CD14-positive monocyte (primary cell): ENCODE results near the gene C19orf44. TPM values are rescaled to one million over a fixed set of nuclear protein-coding genes. Genes with fewer than 3 reads are reported as not detected.
A peak's percentile ranks its signal among the peaks of the same experiment; 100 is the strongest.

Experiments
- DNase-seq, 3 donors: peaks; one replicate each; pipeline ENCODE4 v3.0.0-alpha.2; 2011 to 2022
- H2AFZ ChIP-seq: 2 replicates; pipeline ENCODE4 v1.6.0; 2012; ENCODE audit warnings: mild to moderate bottlenecking, low read depth, low read length, inconsistent platforms; ENCODE audit not compliant: insufficient read depth, poor library complexity, severe bottlenecking
- H3K27ac ChIP-seq, 2 donors: 1 replicate in 1 of 2; 2 replicates in 1 of 2; pipeline ENCODE4 v1.5.1; 2012 to 2013; ENCODE audit warnings: low read length in 2 of 2, control low read depth in 1 of 2, inconsistent platforms in 1 of 2, low read depth in 1 of 2, mild to moderate bottlenecking in 1 of 2
- H3K27me3 ChIP-seq, 2 donors: one replicate each; pipeline versions ENCODE4 v1.6.0 to v1.6.1; 2011 to 2013; ENCODE audit warnings: low read length in 2 of 2; ENCODE audit not compliant: control insufficient read depth in 2 of 2, insufficient read depth in 2 of 2
- H3K36me3 ChIP-seq, 2 donors: replicated peaks in 1 of 2; 1 replicate in 1 of 2; 2 replicates in 1 of 2; pipeline versions ENCODE4 v1.5.1 to v1.6.1; 2012 to 2013; ENCODE audit warnings: low read length in 2 of 2, control low read depth in 1 of 2, inconsistent platforms in 1 of 2, mild to moderate bottlenecking in 1 of 2; ENCODE audit not compliant: insufficient read depth in 2 of 2, control insufficient read depth in 1 of 2
- H3K4me1 ChIP-seq, 2 donors: 1 replicate in 1 of 2; 2 replicates in 1 of 2; pipeline versions ENCODE4 v1.5.1 to v1.6.1; 2012 to 2013; ENCODE audit warnings: low read length in 2 of 2, control low read depth in 1 of 2, inconsistent platforms in 1 of 2, mild to moderate bottlenecking in 1 of 2, moderate library complexity in 1 of 2; ENCODE audit not compliant: insufficient read depth in 2 of 2, control insufficient read depth in 1 of 2
- H3K4me2 ChIP-seq: replicated peaks from 2 replicates; pipeline ENCODE3; 2012; ENCODE audit warnings: low read length, moderate library complexity, mild to moderate bottlenecking; ENCODE audit not compliant: poor library complexity, severe bottlenecking; ENCODE audit errors: extremely low read depth
- H3K4me3 ChIP-seq, 3 experiments: fragments of 200-600 bp in 1 of 3; sonication (generic) in 1 of 3; replicated peaks in 1 of 3; 1 replicate in 2 of 3; 2 replicates in 1 of 3; pipeline ENCODE4 v1.5.1; 2011 to 2013; ENCODE audit warnings: low read length in 3 of 3, mild to moderate bottlenecking in 3 of 3, control low read depth in 2 of 3, low read depth in 2 of 3, inconsistent platforms in 1 of 3, moderate library complexity in 1 of 3
- H3K79me2 ChIP-seq: 2 replicates; pipeline ENCODE4 v1.6.0; 2012; ENCODE audit warnings: mild to moderate bottlenecking, control low read depth, inconsistent platforms, low read length, moderate library complexity; ENCODE audit not compliant: insufficient read depth
- H3K9ac ChIP-seq: 2 replicates; pipeline ENCODE4 v1.6.0; 2017; ENCODE audit warnings: low read length, mild to moderate bottlenecking; ENCODE audit not compliant: insufficient read depth, poor library complexity, severe bottlenecking
- H3K9me3 ChIP-seq, 2 donors: replicated peaks in 1 of 2; 1 replicate in 1 of 2; 2 replicates in 1 of 2; pipeline versions ENCODE4 v1.5.1 to v1.6.1; 2012 to 2013; ENCODE audit warnings: low read length in 2 of 2, control low read depth in 1 of 2; ENCODE audit not compliant: control insufficient read depth in 1 of 2, insufficient read depth in 1 of 2
- H4K20me1 ChIP-seq: 2 replicates; pipeline ENCODE4 v1.6.0; 2012; ENCODE audit warnings: mild to moderate bottlenecking, low read length, control low read depth, moderate library complexity; ENCODE audit not compliant: insufficient read depth
- H3K27ac Mint-ChIP-seq, 7 donors: one replicate each; pipeline ENCODE4 v1.8.0; 2020; ENCODE audit warnings: mild to moderate bottlenecking in 7 of 7, mixed read lengths in 7 of 7, moderate library complexity in 6 of 7, inconsistent platforms in 2 of 7
- H3K27me3 Mint-ChIP-seq, 3 donors: one replicate each; pipeline ENCODE4 v1.8.0; 2021 to 2022; ENCODE audit warnings: low read depth in 3 of 3, mild to moderate bottlenecking in 3 of 3, mixed read lengths in 3 of 3, moderate library complexity in 3 of 3, inconsistent platforms in 1 of 3
- H3K36me3 Mint-ChIP-seq, 2 donors: one replicate each; pipeline ENCODE4 v1.8.0; 2020; ENCODE audit warnings: mixed read lengths in 2 of 2, inconsistent platforms in 1 of 2, mild to moderate bottlenecking in 1 of 2
- H3K4me1 Mint-ChIP-seq: one replicate; pipeline ENCODE4 v1.8.0; 2020; ENCODE audit warnings: mild to moderate bottlenecking, mixed read lengths
- H3K4me3 Mint-ChIP-seq, 2 donors: one replicate each; pipeline ENCODE4 v1.8.0; 2020; ENCODE audit warnings: mild to moderate bottlenecking in 2 of 2, mixed read lengths in 2 of 2, moderate library complexity in 1 of 2
- H3K9me3 Mint-ChIP-seq, 7 donors: one replicate each; pipeline ENCODE4 v1.8.0; 2020 to 2022; ENCODE audit warnings: mixed read lengths in 7 of 7, mild to moderate bottlenecking in 6 of 7, moderate library complexity in 6 of 7, inconsistent platforms in 2 of 7
- WGBS: methylation state at CpG from one replicate; pipeline ENCODE4 v1.1.5; 2013; ENCODE audit warnings: missing lambda C conversion rate; ENCODE audit not compliant: insufficient coverage; 5-methylcytosine and 5-hydroxymethylcytosine counted together
- intact Hi-C, 2 donors: fragments of 100-400 bp; cut with micrococcal nuclease; formaldehyde crosslinking; loops; one replicate each; pipeline versions ENCODE4 v1.15.0 to v1.15.1; 2023
- polyA plus RNA-seq, 3 donors: library from polyadenylated mRNA; depleted of rRNA in 1 of 3; unstranded in 2 of 3; stranded (reverse) in 1 of 3; fragments of 300-500 nt in 2 of 3; fragments of >200 nt in 1 of 3; fragmentation: Illumina TruSeq in 2 of 3; gene quantifications; 1 replicate in 2 of 3; 2 replicates in 1 of 3; pipeline ENCODE4 v1.2.3, GENCODE V29; 2012 to 2021
- TF ChIP-seq, protein P1 (sequence below): fragments of 200-600 bp; IDR thresholded peaks from one replicate; pipeline ENCODE4 v1.8.0; 2022; ENCODE audit warnings: antibody characterized with exemption, mild to moderate bottlenecking

The C19orf44 gene
- polyA plus RNA-seq, 3 donors, result 0.58 to 0.65 TPM; not detected in 1

DNA sequence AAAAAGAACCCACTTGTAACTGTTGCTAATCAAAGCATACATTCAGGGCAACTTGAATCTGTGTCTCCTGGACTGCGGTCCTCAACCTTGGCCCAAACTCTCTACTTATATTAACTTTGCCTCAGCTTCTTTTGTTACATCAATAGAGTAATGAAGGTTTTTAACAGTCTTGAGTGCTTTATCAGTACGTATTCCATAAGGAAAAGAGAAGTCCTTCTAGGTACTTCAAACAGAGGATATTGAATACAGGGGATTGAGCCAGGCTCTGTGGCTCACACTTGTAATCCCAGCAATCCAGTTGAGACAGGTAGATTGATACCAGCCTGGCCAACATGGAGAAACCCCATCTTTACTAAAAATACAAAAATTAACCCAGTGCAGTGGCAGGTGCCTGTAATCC, 23.2 kb upstream of the C19orf44 start:
- Histone ChIP-seq H3K36me3 (no peaks in the 10 kb centered on the region), H3K4me3 (no peak overlapping the region), H3K9me3 (peaks cover 0 to 8% of the 10 kb centered on the region in 2 donors), H3K9ac (no peak overlapping the region), H3K79me2 (peaks cover 36% of the 10 kb centered on the region), H3K4me2 (no peak overlapping the region), H3K27me3 (no peaks in the 10 kb centered on the region), H4K20me1 (peaks cover 31% of the 10 kb centered on the region), H2AFZ (peak overlapping the region; percentile 97), H3K4me1 (peaks cover 22 to 30% of the 10 kb centered on the region in 2 donors), H3K27ac (no peak overlapping the region)
- Mint-ChIP-seq H3K4me3 (no peak overlapping the region), H3K27ac (no peak overlapping the region), H3K4me1 (peaks cover 25% of the 10 kb centered on the region), H3K36me3 (peaks cover 8 to 11% of the 10 kb centered on the region in 2 donors), H3K9me3 (peaks cover 0 to 8% (median 5%) of the 10 kb centered on the region in 7 donors), H3K27me3 (peaks cover 0 to 10% (median 3%) of the 10 kb centered on the region in 3 donors)
- intact Hi-C loops, result loop anchor here in 1 of 2 donors (2.0 kb wide), 1 partner anchor 24 kb away; the partner anchor contains the start of genes C19orf44 and CALR3
- TF ChIP-seq, protein P1, sequence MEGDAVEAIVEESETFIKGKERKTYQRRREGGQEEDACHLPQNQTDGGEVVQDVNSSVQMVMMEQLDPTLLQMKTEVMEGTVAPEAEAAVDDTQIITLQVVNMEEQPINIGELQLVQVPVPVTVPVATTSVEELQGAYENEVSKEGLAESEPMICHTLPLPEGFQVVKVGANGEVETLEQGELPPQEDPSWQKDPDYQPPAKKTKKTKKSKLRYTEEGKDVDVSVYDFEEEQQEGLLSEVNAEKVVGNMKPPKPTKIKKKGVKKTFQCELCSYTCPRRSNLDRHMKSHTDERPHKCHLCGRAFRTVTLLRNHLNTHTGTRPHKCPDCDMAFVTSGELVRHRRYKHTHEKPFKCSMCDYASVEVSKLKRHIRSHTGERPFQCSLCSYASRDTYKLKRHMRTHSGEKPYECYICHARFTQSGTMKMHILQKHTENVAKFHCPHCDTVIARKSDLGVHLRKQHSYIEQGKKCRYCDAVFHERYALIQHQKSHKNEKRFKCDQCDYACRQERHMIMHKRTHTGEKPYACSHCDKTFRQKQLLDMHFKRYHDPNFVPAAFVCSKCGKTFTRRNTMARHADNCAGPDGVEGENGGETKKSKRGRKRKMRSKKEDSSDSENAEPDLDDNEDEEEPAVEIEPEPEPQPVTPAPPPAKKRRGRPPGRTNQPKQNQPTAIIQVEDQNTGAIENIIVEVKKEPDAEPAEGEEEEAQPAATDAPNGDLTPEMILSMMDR, result no peak
- WGBS, result no CpG with 5 or more reads among the region's 2 CpGs
- DNase-seq, result no peak

DNA sequence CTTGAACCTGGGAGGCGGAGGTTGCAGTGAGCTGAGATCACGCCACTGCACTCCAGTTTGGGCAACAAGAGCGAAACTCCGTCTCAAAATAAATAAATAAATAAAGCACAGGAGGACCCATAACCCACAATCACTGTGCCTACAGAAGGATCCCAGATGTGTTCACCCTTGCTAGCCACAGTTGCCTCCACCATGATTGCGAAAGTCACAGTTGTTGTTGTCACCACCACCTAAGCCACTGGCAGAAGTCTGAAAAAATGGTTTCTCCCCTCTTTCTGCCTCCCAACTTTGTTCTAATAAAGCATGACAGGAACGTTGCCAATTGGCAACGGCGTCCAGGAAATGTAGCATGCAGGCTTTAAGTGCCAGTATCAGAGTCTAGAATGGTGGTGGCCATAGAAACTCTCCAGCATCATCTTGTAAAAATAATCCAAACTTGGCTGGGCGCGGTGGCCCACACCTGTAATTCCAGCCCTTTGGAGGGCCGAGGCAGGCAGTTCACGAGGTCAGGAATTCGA, 22.3 kb upstream of the C19orf44 start:
- Mint-ChIP-seq H3K27me3 (peaks cover 0 to 10% (median 3%) of the 10 kb centered on the region in 3 donors), H3K27ac (no peak overlapping the region), H3K36me3 (peaks cover 7 to 9% of the 10 kb centered on the region in 2 donors), H3K4me3 (no peak overlapping the region), H3K4me1 (peaks cover 23% of the 10 kb centered on the region), H3K9me3 (peaks cover 0 to 8% (median 5%) of the 10 kb centered on the region in 7 donors)
- Histone ChIP-seq H3K36me3 (no peaks in the 10 kb centered on the region), H4K20me1 (peaks cover 23% of the 10 kb centered on the region), H2AFZ (no peak overlapping the region), H3K27ac (no peak overlapping the region), H3K4me2 (no peak overlapping the region), H3K4me1 (peaks cover 22 to 30% of the 10 kb centered on the region in 2 donors), H3K9ac (no peak overlapping the region), H3K79me2 (peaks cover 26% of the 10 kb centered on the region), H3K9me3 (peaks cover 0 to 8% of the 10 kb centered on the region in 2 donors), H3K27me3 (no peaks in the 10 kb centered on the region), H3K4me3 (no peak overlapping the region)
- DNase-seq, result no peak
- 55% methylated on average over 6 of the region's 13 CpGs for WGBS
- intact Hi-C loops, result loop anchor here in 1 of 2 donors (2.0 kb wide), 1 partner anchor 23 kb away; the partner anchor contains the start of genes C19orf44 and CALR3
- TF ChIP-seq, protein P1, result no peak
